Activated CD8-positive, alpha-beta memory T cell treated with anti-CD3 and anti-CD28 coated beads for 36 hours (primary cell): ENCODE data around the gene SLC25A15. TPM values are rescaled to one million over a fixed set of nuclear protein-coding genes. Genes with fewer than 3 reads are reported as not detected.

ENCODE experiments used
- CTCF ChIA-PET: fragments of 350-600 bp; sonication (Branson Sonifier 250); formaldehyde crosslinking; loops from one replicate; lab custom pipeline; 2021; ENCODE audit warnings: antibody characterized with exemption; lab: Charles Lee
- POLR2A ChIA-PET: fragments of 350-600 bp; sonication (Branson Sonifier 250); formaldehyde crosslinking; loops from one replicate; lab custom pipeline; 2021; ENCODE audit warnings: antibody characterized with exemption; lab: Charles Lee
- total RNA-seq, 2 experiments: library from RNA; stranded (reverse); gene quantifications; one replicate each; pipeline ENCODE4 v1.2.3, GENCODE V29; 2021

Gene SLC25A15
- total RNA-seq, 2 experiments from 2014 or later: 26.1 to 26.6 TPM

GRCh38 chr13:40777809-40778175 lies 11.6 kb upstream of the SLC25A15 start:
- ChIA-PET CTCF (interaction anchor here (0.9 to 1.8 kb wide), 9 partner anchors 8 to 1094 kb away, joined by 3 to 14 read pairs (median 4); partner anchors contain the start of genes ELF1 and SLC25A15), POLR2A (interaction anchor here (3.4 kb wide), 1 partner anchor 12 kb away, joined by 14 read pairs; the partner anchor contains the start of gene SLC25A15)

DNA sequence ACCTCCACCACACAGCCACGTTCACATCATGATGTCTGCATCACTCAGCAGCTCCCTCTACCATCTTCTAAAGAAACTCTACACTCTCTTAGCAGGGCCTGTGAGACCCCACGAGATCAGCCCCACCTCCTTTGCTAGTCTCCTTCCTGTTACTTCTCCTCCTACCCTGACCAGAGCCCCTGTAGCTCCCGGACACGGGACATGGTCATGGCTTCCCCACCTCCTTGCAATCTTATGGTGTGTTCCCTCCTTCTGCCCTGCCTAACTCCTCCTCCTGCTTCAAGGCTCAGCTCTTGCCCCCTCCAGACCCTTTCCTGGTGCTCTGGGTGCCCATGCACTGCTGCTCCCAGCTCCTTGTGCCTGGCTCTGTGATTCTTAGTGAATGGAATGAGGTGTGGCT lies 10.4 kb upstream of the SLC25A15 start:
- ChIA-PET POLR2A (no interaction called here), CTCF (interaction anchor here (0.6 to 0.7 kb wide), 2 partner anchors 141 to 232 kb away, joined by 3 to 4 read pairs; no protein-coding TSS in a partner anchor)

DNA sequence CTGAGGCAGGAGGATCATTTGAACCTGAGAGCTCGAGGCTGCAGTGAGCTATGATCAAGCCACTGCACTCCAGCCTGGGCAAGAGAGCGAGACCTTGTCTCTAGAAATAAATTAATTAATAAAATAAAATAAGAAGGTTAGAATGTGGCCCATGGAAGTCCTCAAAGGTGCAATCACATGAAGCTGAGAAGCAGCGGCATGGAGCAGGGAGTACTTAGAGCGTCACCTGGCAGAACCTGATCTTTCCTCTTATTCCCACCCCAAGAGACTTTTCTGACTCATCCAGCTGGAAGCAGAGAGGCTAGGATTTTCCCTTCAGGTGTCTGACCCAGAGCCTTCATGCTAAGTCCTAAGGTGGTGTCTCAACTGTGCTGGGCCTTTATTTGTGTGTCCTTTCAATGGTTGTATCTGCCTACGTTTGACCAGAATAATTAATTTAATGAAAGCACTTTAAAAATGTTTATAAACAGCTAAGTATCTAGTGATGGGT lies 9.6 kb upstream of the SLC25A15 start:
- ChIA-PET CTCF (interaction anchor here (0.6 to 1.0 kb wide), 2 partner anchors 9 to 261 kb away, joined by 3 read pairs; partner anchors contain the start of gene SLC25A15), POLR2A (no interaction called here)

DNA sequence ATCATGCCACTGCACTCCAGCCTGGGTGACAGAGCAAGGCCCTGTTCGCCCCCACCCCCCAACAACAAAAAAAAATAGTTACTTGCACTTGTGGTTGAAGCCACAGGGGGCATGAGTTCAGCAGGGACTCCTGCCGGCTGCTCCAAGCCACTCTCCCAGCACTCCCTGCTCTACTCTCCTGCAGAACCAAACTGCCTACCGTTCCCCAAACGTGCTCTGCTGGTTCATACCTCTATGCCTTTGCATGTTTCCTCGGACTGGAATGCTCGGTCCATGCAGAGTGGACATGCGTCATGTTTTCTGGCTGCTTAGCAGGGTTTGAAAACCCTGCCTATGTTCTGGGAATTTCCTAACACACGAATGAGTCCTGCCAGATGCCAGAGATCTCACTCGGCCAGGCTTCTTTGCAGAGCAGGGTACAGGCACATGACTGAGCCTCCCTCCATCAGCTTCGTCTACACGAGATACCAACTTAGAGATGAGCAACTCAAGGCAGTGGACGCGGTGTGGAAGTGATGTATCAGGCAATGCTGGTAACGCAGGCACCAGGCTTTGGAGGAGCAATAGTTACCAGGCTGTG lies 8.5 kb upstream of the SLC25A15 start:
- ChIA-PET CTCF (interaction anchor here (1.0 kb wide), 1 partner anchor 8 kb away, joined by 3 read pairs; the partner anchor contains the start of gene SLC25A15), POLR2A (interaction anchor here (0.6 kb wide), 1 partner anchor 9 kb away, joined by 3 read pairs; no protein-coding TSS in a partner anchor)

DNA sequence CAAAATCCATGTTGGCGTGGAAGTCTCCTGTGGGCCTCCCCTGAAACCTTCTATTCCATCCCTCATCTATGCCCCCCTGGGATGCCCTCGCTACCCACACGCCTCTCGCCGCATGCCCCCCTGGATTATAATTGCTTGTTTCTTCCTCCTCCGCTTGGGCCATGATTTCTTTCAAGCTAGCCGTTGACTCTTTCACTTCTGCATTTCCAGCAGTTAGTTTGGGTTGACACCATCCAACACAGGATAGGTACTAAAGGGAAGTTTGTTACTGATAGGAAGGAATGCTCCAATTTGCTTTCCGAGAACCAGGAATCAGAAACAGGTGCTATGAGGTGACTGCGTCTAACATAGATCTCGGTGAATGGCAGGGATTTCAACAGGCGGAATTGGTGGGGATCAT lies 7.7 kb upstream of the SLC25A15 start:
- ChIA-PET POLR2A (no interaction called here), CTCF (no interaction called here)

GRCh38 chr13:40782971-40783370 lies 6.4 kb upstream of the SLC25A15 start:
- ChIA-PET POLR2A (interaction anchor here (0.6 kb wide), 1 partner anchor 180 kb away, joined by 3 read pairs; no protein-coding TSS in a partner anchor), CTCF (interaction anchor here (1.2 kb wide), 1 partner anchor 22 kb away, joined by 3 read pairs; no protein-coding TSS in a partner anchor)

GRCh38 chr13:40784540-40784939 lies 4.9 kb upstream of the SLC25A15 start:
- CTCF ChIA-PET: no interaction called here
- POLR2A ChIA-PET: no interaction called here

- ChIA-PET POLR2A (no interaction called here), CTCF (no interaction called here)
Measured at GRCh38 chr13:40786568-40786996, 2.8 kb upstream of the SLC25A15 start.

GRCh38 chr13:40787062-40787461 lies 2.3 kb upstream of the SLC25A15 start:
- POLR2A ChIA-PET: no interaction called here
- CTCF ChIA-PET: interaction anchor here (3.1 kb wide), 1 partner anchor 10 kb away, joined by 14 read pairs; no protein-coding TSS in a partner anchor

DNA sequence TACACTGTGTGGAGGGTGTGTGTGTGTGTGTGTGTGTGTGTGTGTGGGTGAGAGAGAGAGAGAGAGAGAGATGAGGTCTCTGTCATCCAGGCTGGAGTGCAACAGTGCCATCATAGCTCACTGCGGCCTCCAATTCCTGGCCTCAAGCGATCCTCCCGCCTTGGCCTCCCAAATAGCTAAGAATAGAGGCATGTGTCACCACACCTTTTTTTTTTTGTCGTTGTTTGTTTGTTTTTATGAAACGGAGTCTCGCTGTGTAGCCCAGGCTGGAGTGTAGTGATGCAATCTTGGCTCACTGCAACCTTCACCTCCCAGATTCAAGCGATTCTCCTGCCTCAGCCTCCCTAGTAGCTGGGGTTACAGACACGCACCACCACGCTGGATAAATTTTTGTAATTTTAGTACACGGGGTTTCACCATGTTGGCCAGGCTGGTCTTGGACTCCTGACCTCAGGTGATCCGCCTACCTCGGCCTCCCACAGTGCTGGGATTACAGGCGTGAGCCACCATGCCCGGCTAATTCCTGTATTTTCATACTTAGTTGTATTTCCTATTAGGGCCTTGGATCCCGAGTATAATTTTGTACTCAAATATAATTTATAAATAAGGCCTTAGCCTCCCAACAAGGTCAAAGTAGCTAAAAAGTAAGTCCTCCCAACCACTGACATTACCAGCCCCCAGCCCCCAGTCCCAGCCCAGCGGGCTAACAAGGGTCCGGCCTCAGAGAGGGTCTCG lies 704 bp upstream of the SLC25A15 start:
- ChIA-PET CTCF (interaction anchor here (0.9 to 3.1 kb wide), 5 partner anchors 8 to 228 kb away, joined by 3 to 14 read pairs (median 3); no protein-coding TSS in a partner anchor), POLR2A (interaction anchor here (0.6 to 2.6 kb wide), 3 partner anchors 12 to 249 kb away, joined by 5 to 14 read pairs (median 5); no protein-coding TSS in a partner anchor)

GRCh38 chr13:40790154-40790616 lies 774 bp downstream of the SLC25A15 start:
- POLR2A ChIA-PET: interaction anchor here (0.6 to 2.6 kb wide), 2 partner anchors 11 to 13 kb away, joined by 6 to 14 read pairs; no protein-coding TSS in a partner anchor

GRCh38 chr13:40792284-40793051 lies 3.1 kb downstream of the SLC25A15 start:
- POLR2A ChIA-PET: no interaction called here
- CTCF ChIA-PET: no interaction called here

More at GRCh38 chr13:40790154-40790616, 774 bp downstream of the SLC25A15 start:
- CTCF ChIA-PET: interaction anchor here (2.0 to 3.1 kb wide), 2 partner anchors 13 to 131 kb away, joined by 6 to 14 read pairs; no protein-coding TSS in a partner anchor

- CTCF ChIA-PET: interaction anchor here (0.7 kb wide), 1 partner anchor 10 kb away, joined by 3 read pairs; no protein-coding TSS in a partner anchor
- POLR2A ChIA-PET: interaction anchor here (0.6 kb wide), 1 partner anchor 125 kb away, joined by 3 read pairs; no protein-coding TSS in a partner anchor
Measured at GRCh38 chr13:40793339-40793738, 3.9 kb downstream of the SLC25A15 start.

DNA sequence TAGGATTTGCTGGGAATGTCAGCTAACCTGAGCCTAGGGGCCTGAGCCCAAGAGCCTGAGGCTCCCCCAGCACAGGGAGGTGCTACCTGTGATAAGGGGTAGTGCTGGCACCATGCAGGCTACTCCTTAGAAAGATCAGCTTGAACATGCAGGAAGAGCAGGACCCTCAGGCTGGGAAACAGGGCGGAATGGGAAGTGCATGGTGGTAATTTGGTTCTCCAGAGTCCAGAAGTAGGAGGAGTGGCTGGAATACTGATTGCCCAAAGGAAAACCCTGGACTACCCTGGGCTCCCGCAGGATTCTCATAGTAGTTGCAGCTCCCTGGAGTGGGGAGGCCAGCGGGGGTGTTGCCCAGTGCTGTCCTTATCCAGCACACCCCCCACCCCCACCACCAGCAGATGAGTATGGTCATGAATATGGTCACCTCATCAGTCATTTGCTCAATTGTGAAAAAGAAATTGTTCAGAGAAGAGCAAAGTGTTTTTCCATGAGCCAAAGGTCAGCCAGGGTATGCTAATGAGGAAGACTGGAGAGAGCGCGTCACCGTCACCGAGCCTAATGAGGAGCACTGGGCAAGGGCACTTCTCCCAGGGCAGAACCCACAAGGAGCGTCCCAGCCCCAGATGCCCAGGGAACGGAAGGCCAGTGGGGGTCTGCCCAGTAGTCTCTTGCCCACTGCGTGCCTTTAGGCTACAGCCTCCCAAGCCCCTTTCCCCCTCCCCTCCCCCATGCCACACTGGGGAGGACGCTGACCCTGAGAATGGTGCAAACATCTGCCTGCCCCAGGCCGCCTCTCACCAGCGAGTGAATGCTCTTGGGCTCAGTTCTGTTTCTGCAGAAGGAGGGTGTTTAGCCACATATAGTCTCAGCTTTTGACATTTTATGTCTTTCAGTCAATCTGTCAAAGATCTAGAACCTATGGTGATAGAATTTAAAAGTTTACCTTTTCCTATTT lies 5.3 kb downstream of the SLC25A15 start:
- POLR2A ChIA-PET: no interaction called here
- CTCF ChIA-PET: no interaction called here

- CTCF ChIA-PET: no interaction called here
Measured at GRCh38 chr13:40796649-40797048, 7.2 kb downstream of the SLC25A15 start.

GRCh38 chr13:40798380-40798779 lies 9.0 kb downstream of the SLC25A15 start:
- CTCF ChIA-PET: interaction anchor here (0.9 kb wide), 1 partner anchor 9 kb away, joined by 3 read pairs; the partner anchor contains the start of gene SLC25A15

More at GRCh38 chr13:40796649-40797048, 7.2 kb downstream of the SLC25A15 start:
- POLR2A ChIA-PET: no interaction called here

DNA sequence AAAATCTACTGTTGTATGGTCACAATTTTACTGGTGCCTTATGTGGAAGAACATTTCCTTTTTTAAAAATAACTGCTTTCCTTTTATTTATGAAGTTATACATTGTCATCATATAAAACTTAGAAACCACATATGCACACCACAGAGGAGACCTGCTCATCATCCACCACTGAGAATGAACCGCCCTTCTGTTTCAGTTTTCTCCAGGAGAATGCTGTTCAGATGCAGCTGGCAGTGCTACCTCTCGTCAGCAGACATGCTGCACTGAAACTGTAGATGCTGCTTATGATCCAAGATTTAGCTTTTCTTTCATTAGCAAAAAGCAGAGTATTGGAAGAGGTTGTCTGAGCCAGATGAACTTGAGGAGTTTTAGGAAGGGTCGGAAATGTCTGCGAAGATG lies 10.1 kb downstream of the SLC25A15 start:
- POLR2A ChIA-PET: no interaction called here
- CTCF ChIA-PET: no interaction called here

More at GRCh38 chr13:40798380-40798779, 9.0 kb downstream of the SLC25A15 start:
- POLR2A ChIA-PET: no interaction called here
